Heart right ventricle (tissue), 16 donors: ENCODE results near the gene KCNH3. TPM values are rescaled to one million over a fixed set of nuclear protein-coding genes. Genes with fewer than 3 reads are reported as not detected.

Experiments used
- ATAC-seq, 8 donors: fragments of 200-7000 bp; cut with Tn5 transposase; one replicate each; pipeline ENCODE4 v1.9.1; 2020; ENCODE audit warnings: mild to moderate bottlenecking in 8 of 8, moderate library complexity in 8 of 8, moderate number of reproducible peaks in 1 of 8
- DNase-seq, 2 donors: peaks; one replicate each; pipeline ENCODE4 v3.0.0-alpha.2; 2020
- H3K27ac ChIP-seq, 10 donors: fragments of 200-600 bp; sonication (generic) in 2 of 10; one replicate each; pipeline versions ENCODE4 v1.5.0 to v1.8.0; 2020 to 2022; ENCODE audit warnings: mild to moderate bottlenecking in 3 of 10
- H3K27me3 ChIP-seq, 7 donors: fragments of 200-600 bp; one replicate each; pipeline ENCODE4 v1.8.0; 2021 to 2022; ENCODE audit warnings: mild to moderate bottlenecking in 2 of 7
- H3K36me3 ChIP-seq, 9 donors: fragments of 200-600 bp; sonication (generic) in 1 of 9; one replicate each; pipeline versions ENCODE4 v1.5.0 to v1.8.0; 2020 to 2022; ENCODE audit warnings: mild to moderate bottlenecking in 2 of 9
- H3K4me1 ChIP-seq, 9 donors: fragments of 200-600 bp; sonication (generic) in 1 of 9; one replicate each; pipeline versions ENCODE4 v1.5.0 to v1.8.0; 2020 to 2022; ENCODE audit warnings: mild to moderate bottlenecking in 4 of 9
- H3K4me3 ChIP-seq, 10 donors: fragments of 200-600 bp; sonication (generic) in 2 of 10; one replicate each; pipeline versions ENCODE4 v1.5.0 to v1.8.0; 2020 to 2022; ENCODE audit warnings: mild to moderate bottlenecking in 7 of 10, moderate library complexity in 2 of 10
- H3K9me3 ChIP-seq, 11 donors: fragments of 200-600 bp in 10 of 11; sonication (generic) in 2 of 11; one replicate each; pipeline versions ENCODE4 v1.5.0 to v1.8.0; 2013 to 2022; ENCODE audit warnings: mild to moderate bottlenecking in 2 of 11, control low read depth in 1 of 11, moderate library complexity in 1 of 11
- WGBS, 2 donors: extraction: QIAGEN DNeasy Blood & Tissue Kit; methylation state at CpG; one replicate each; pipeline ENCODE4 v1.1.7; 2013; ENCODE audit warnings: inconsistent platforms in 1 of 2; 5-methylcytosine and 5-hydroxymethylcytosine counted together
- intact Hi-C, 10 donors: fragments of 100-400 bp; cut with DNase I; formaldehyde crosslinking; loops; one replicate each; pipeline versions ENCODE4 v1.11.1 to v1.14.2; 2022
- polyA plus RNA-seq, 2 donors: library from polyadenylated mRNA; stranded (reverse); fragments of 200-250 nt; gene quantifications; one replicate each; pipeline ENCODE4 v1.2.3, GENCODE V29; 2013
- total RNA-seq, 10 donors: library from RNA; stranded (reverse); fragmentation: NEBNext Ultra II Directional in 3 of 10; extraction: Animal tissue kit (Norgen Biotek cat#: 25700) in 3 of 10; gene quantifications; one replicate each; pipeline versions ENCODE4 v1.2.1 to v1.2.4, GENCODE V29; 2021 to 2023
- TF ChIP-seq, protein P1 (sequence below), 9 donors: fragments of 200-600 bp; sonication (generic) in 2 of 9; IDR thresholded peaks; one replicate each; pipeline versions ENCODE4 v1.5.0 to v1.8.0; 2021 to 2022; ENCODE audit warnings: antibody characterized with exemption in 9 of 9, mild to moderate bottlenecking in 5 of 9, moderate library complexity in 1 of 9
- donor health status: Arrhythmogenic right ventricular cardiomyopathy.
- donor health status: ischemic (EF 13 %, LVEDD 7.1; RV severe dilation, severe dysfunction).
- donor health status: healthy with polysubstance abuse.
- donor health status: DM: no; HTN: yes; CAD: no.
- donor health status: DM: no; HTN: no; CAD: no.
- donor health status: ischemic (EF 25% LVEDD 6.9; RV normal size, moderate dysfunction).
- donor health status: ischemic (EF 25% LVEDD 5.7; RV mildly dilated, moderate dysfunction).
- donor health status: healthy.
- donor health status: DM: yes; HTN: yes; CAD: no.
- donor health status: Ischemic cardiomyopathy.
- donor health status: ischemic (EF 35%, LVEDD 5.7; RV mildly dilated, moderate dysfunction).
- donor health status: nonischemic (EF 11% LVEDD 7.7; RV severe dilation, severe dysfunction).
- donor health status: DM: yes; HTN: yes; CAD: no.
- donor health status: PGD.
- donor health status: ischemic (EF 29% LVEDD 5.4; RV normal size, mild dysfunction).
- donor health status: nonischemic (EF 23%, LVEDD 6.1; RV moderate dilation, normal function).

Gene KCNH3
- total and polyA plus RNA-seq, 12 donors = 0.16 to 2.0 (median 0.26) TPM

DNA sequence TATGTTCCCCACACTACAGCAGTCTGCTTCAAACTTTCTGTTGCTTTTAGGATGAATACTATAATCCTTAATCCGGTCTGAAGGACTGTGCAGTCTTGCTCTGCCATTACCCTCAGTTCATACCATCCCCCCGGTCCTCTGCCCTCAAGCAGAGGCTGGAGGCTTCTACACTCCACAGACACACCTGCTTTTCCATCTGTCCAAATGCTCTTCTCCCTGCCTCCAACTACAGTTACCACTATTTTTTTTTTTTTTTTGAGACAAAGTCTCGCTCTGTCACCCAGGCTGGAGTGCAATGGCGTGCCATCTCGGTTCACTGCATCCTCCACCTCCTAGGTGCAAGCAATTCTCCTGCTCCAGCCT is 19.3 kb upstream of the KCNH3 start:
- intact Hi-C loops = no loop called here
- 96 to 99% methylated on average over 5 of the region's 5 CpGs for WGBS, 2 donors
- no peak for ATAC-seq
- no peak for DNase-seq
- no peak overlapping the region for H3K27ac ChIP-seq
- H3K9me3 ChIP-seq = no peaks in the 10 kb centered on the region
- H3K4me3 ChIP-seq = no peak overlapping the region
- H3K27me3 ChIP-seq = no peaks in the 10 kb centered on the region
- H3K36me3 ChIP-seq = peaks cover 0 to 68% (median 0%) of the 10 kb centered on the region in 9 donors
- H3K4me1 ChIP-seq = peaks cover 0 to 6% (median 0%) of the 10 kb centered on the region in 9 donors
- TF ChIP-seq, protein P1, sequence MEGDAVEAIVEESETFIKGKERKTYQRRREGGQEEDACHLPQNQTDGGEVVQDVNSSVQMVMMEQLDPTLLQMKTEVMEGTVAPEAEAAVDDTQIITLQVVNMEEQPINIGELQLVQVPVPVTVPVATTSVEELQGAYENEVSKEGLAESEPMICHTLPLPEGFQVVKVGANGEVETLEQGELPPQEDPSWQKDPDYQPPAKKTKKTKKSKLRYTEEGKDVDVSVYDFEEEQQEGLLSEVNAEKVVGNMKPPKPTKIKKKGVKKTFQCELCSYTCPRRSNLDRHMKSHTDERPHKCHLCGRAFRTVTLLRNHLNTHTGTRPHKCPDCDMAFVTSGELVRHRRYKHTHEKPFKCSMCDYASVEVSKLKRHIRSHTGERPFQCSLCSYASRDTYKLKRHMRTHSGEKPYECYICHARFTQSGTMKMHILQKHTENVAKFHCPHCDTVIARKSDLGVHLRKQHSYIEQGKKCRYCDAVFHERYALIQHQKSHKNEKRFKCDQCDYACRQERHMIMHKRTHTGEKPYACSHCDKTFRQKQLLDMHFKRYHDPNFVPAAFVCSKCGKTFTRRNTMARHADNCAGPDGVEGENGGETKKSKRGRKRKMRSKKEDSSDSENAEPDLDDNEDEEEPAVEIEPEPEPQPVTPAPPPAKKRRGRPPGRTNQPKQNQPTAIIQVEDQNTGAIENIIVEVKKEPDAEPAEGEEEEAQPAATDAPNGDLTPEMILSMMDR (IDR thresholded peaks at IDR 0.05) = no peak

DNA sequence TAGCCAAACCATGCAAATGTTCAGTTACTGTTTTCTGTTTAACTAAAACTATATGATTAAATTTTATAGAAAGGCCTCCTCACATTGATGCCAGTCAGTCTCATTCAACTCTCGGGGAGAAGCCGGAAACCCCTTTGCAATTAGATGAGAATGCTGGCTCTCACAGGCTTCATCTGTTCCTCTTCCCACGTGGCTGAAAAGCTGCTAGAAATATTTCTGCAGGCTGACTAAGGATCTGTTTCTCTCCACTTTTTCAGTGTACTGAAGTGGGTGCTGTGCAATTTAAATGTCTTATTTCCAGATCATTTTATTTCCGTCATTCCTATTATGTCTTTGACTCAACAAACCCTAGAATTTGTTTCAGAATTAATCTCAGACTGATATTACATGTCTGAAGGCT is 17.4 kb upstream of the KCNH3 start:
- no peak overlapping the region for H3K27ac ChIP-seq
- 89 to 91% methylated on average over 4 of the region's 4 CpGs for WGBS, 2 donors
- peaks cover 0 to 77% (median 5%) of the 10 kb centered on the region in 9 donors for H3K36me3 ChIP-seq
- ATAC-seq (no peak), DNase-seq (no peak)
- no peaks in the 10 kb centered on the region for H3K9me3 ChIP-seq
- intact Hi-C loops = no loop called here
- no peak overlapping the region for H3K4me3 ChIP-seq
- TF ChIP-seq, protein P1 (IDR thresholded peaks at IDR 0.05) = no peak
- H3K4me1 ChIP-seq = peaks cover 0 to 17% (median 0%) of the 10 kb centered on the region in 9 donors
- H3K27me3 ChIP-seq = no peaks in the 10 kb centered on the region

DNA sequence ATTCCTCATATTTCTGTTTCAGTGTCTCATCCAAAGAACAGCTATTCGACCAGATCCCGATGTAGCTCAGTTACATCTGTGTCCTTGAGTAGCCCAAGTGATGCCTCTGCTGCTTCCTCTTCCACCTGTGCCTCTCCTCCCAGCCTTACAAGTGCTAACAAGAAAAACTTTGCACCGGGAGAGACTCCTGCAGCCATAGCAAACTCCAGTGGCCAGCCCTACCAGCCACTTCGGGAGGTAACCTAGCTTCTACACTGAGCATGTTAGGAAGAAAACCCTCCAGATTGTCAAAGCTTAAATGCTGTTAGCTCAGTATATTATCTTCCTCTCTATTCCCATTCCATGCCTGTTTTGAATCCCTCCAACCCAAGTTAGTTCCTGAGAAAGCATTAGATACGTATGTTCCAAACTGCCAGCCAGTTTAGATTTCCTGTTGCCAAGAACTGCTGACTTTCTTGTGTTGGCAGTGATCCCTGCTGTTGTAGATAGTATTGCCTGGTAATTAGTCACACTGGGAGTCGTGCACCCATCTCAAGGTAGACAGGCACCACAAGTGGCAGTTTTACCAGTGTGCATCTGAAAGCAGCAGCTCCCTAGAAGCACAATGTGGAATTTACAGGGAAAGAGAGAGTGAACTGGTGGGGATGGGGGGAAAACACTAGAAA is 14.0 kb upstream of the KCNH3 start:
- H3K27ac ChIP-seq = peak overlapping the region in 7 of 10 donors; percentile 33 to 64 (median 59)
- no peaks in the 10 kb centered on the region for H3K27me3 ChIP-seq
- intact Hi-C loops = no loop called here
- WGBS, 2 donors = 54 to 70% methylated on average over 6 of the region's 6 CpGs
- DNase-seq (peak in 1 of 2 donors; percentile 34), ATAC-seq (peak; percentile 51 to 94 (median 87))
- peaks cover 0 to 17% (median 0%) of the 10 kb centered on the region in 9 donors for H3K4me1 ChIP-seq
- TF ChIP-seq, protein P1 (IDR thresholded peaks at IDR 0.05) = no peak
- no peaks in the 10 kb centered on the region for H3K9me3 ChIP-seq
- H3K36me3 ChIP-seq = peaks cover 0 to 77% (median 5%) of the 10 kb centered on the region in 9 donors
- H3K4me3 ChIP-seq = no peak overlapping the region

DNA sequence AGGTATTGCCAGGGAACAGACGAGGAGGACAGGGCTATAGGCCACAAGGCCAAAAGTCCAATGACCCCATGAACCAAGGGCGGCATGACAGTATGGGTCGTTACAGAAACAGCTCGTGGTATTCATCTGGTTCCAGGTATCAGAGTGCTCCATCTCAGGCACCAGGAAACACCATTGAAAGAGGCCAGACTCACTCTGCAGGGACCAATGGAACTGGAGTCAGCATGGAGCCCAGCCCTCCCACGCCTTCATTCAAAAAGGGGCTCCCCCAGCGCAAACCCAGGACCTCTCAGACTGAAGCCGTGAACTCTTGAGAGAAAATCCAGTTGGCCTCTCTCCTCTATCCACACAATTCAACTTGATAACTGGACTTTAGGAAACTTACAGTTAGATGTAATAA is 12.9 kb upstream of the KCNH3 start:
- 94 to 95% methylated on average over 7 of the region's 7 CpGs for WGBS, 2 donors
- no peak for DNase-seq
- intact Hi-C loops = no loop called here
- TF ChIP-seq, protein P1 (IDR thresholded peaks at IDR 0.05) = no peak
- ATAC-seq = peak in 1 of 8 donors; percentile 15
- Histone ChIP-seq H3K27ac (no peak overlapping the region), H3K4me3 (no peak overlapping the region), H3K36me3 (peaks cover 0 to 70% (median 5%) of the 10 kb centered on the region in 9 donors), H3K27me3 (no peaks in the 10 kb centered on the region), H3K9me3 (no peaks in the 10 kb centered on the region), H3K4me1 (peaks cover 0 to 17% (median 0%) of the 10 kb centered on the region in 9 donors)
